ENCODE measurements around the gene IGFBPL1. TPM values are rescaled to one million over a fixed set of nuclear protein-coding genes. Genes with fewer than 3 reads are reported as not detected.

IGFBPL1 gene
- total and polyA plus RNA-seq, 4 donors, result 0.08 TPM; not detected in 3

GRCh38 chr9:38424918-38425317 is 664 bp upstream of the IGFBPL1 start:
- 78% methylated on average over 4 of the region's 4 CpGs for WGBS
- Histone ChIP-seq H3K4me3 (ENCODE audit: low read depth in 1 of 3, low read length in 3 of 3) (no peak overlapping the region), H3K27me3 (ENCODE audit: control insufficient read depth in 4 of 4, insufficient read depth in 4 of 4, low read length in 3 of 4) (no peaks in the 10 kb centered on the region), H3K4me1 (ENCODE audit: control insufficient read depth in 4 of 4, insufficient read depth in 4 of 4, low read length in 3 of 4) (peaks cover 3 to 12% (median 5%) of the 10 kb centered on the region in 4 donors), H3K9me3 (ENCODE audit: control insufficient read depth in 4 of 4, low read length in 3 of 4) (no peaks in the 10 kb centered on the region), H3K36me3 (ENCODE audit: control insufficient read depth in 4 of 4, insufficient read depth in 3 of 4, low read depth in 1 of 4, low read length in 3 of 4) (no peaks in the 10 kb centered on the region), H3K27ac (ENCODE audit: low read depth in 1 of 2, low read length in 2 of 2) (no peak overlapping the region), H3K9ac (ENCODE audit: low read depth in 1 of 2, low read length in 2 of 2) (no peak overlapping the region)
- TF ChIP-seq EGR1 (IDR thresholded peaks at IDR 0.05; ENCODE audit: low read depth in 2 of 2) (no peak), RAD21 (IDR thresholded peaks at IDR 0.05) (no peak), GABPA (IDR thresholded peaks at IDR 0.05 in 1 of 2, conservative IDR thresholded peaks at IDR 0.05 in 1 of 2) (no peak), RXRA (IDR thresholded peaks at IDR 0.05) (no peak), HNF4G (IDR thresholded peaks at IDR 0.05) (no peak), SP1 (IDR thresholded peaks at IDR 0.05) (no peak), FOXA2 (IDR thresholded peaks at IDR 0.05) (no peak), FOXA1 (IDR thresholded peaks at IDR 0.05) (no peak), NR2F2 (IDR thresholded peaks at IDR 0.05) (no peak), HNF4A (conservative IDR thresholded peaks at IDR 0.05) (no peak), JUND (IDR thresholded peaks at IDR 0.05) (no peak), YY1 (IDR thresholded peaks at IDR 0.05) (no peak), TAF1 (conservative IDR thresholded peaks at IDR 0.05) (no peak), ZBTB33 (IDR thresholded peaks at IDR 0.05) (no peak)
- TF ChIP-seq, protein P1, sequence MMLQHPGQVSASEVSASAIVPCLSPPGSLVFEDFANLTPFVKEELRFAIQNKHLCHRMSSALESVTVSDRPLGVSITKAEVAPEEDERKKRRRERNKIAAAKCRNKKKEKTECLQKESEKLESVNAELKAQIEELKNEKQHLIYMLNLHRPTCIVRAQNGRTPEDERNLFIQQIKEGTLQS (IDR thresholded peaks at IDR 0.05), result no peak
- TF ChIP-seq, protein P2, sequence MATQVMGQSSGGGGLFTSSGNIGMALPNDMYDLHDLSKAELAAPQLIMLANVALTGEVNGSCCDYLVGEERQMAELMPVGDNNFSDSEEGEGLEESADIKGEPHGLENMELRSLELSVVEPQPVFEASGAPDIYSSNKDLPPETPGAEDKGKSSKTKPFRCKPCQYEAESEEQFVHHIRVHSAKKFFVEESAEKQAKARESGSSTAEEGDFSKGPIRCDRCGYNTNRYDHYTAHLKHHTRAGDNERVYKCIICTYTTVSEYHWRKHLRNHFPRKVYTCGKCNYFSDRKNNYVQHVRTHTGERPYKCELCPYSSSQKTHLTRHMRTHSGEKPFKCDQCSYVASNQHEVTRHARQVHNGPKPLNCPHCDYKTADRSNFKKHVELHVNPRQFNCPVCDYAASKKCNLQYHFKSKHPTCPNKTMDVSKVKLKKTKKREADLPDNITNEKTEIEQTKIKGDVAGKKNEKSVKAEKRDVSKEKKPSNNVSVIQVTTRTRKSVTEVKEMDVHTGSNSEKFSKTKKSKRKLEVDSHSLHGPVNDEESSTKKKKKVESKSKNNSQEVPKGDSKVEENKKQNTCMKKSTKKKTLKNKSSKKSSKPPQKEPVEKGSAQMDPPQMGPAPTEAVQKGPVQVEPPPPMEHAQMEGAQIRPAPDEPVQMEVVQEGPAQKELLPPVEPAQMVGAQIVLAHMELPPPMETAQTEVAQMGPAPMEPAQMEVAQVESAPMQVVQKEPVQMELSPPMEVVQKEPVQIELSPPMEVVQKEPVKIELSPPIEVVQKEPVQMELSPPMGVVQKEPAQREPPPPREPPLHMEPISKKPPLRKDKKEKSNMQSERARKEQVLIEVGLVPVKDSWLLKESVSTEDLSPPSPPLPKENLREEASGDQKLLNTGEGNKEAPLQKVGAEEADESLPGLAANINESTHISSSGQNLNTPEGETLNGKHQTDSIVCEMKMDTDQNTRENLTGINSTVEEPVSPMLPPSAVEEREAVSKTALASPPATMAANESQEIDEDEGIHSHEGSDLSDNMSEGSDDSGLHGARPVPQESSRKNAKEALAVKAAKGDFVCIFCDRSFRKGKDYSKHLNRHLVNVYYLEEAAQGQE (IDR thresholded peaks at IDR 0.05), result no peak
- TF ChIP-seq, protein P3, sequence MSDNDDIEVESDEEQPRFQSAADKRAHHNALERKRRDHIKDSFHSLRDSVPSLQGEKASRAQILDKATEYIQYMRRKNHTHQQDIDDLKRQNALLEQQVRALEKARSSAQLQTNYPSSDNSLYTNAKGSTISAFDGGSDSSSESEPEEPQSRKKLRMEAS (IDR thresholded peaks at IDR 0.05), result no peak
- TF ChIP-seq, protein P4, sequence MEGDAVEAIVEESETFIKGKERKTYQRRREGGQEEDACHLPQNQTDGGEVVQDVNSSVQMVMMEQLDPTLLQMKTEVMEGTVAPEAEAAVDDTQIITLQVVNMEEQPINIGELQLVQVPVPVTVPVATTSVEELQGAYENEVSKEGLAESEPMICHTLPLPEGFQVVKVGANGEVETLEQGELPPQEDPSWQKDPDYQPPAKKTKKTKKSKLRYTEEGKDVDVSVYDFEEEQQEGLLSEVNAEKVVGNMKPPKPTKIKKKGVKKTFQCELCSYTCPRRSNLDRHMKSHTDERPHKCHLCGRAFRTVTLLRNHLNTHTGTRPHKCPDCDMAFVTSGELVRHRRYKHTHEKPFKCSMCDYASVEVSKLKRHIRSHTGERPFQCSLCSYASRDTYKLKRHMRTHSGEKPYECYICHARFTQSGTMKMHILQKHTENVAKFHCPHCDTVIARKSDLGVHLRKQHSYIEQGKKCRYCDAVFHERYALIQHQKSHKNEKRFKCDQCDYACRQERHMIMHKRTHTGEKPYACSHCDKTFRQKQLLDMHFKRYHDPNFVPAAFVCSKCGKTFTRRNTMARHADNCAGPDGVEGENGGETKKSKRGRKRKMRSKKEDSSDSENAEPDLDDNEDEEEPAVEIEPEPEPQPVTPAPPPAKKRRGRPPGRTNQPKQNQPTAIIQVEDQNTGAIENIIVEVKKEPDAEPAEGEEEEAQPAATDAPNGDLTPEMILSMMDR (IDR thresholded peaks at IDR 0.05; ENCODE audit: low read depth, low read length, missing input control), result no peak
- DNase-seq (ENCODE audit: low spot score), result no peak

All from liver (tissue), 9 donors.